Measurements from ENCODE around the gene LRRC14B. TPM values are rescaled to one million over a fixed set of nuclear protein-coding genes. Genes with fewer than 3 reads are reported as not detected.
A peak's percentile ranks its signal among the peaks of the same experiment; 100 is the strongest.

Gene LRRC14B
- total RNA-seq, 2 donors from 2014 or later = 7.7 to 51.0 TPM

- H3K36me3 ChIP-seq = no peaks in the 10 kb centered on the region
- no peak for TF ChIP-seq CTCF (IDR thresholded peaks at IDR 0.05)
- H3K4me3 ChIP-seq = no peak overlapping the region
- H3K4me1 ChIP-seq = peaks cover 0 to 16% of the 10 kb centered on the region in 2 donors
- H3K27me3 ChIP-seq = no peaks in the 10 kb centered on the region
- no peaks in the 10 kb centered on the region for H3K9me3 ChIP-seq
- H3K27ac ChIP-seq = no peak overlapping the region
- no peak for DNase-seq (ENCODE audit: low spot score)
Observed at GRCh38 chr5:184471-184870, 6.8 kb upstream of the LRRC14B start.

GRCh38 chr5:185095-186070 is 5.9 kb upstream of the LRRC14B start:
- H3K4me3 ChIP-seq = no peak overlapping the region
- no peak for DNase-seq (ENCODE audit: low spot score)
- H3K36me3 ChIP-seq = no peaks in the 10 kb centered on the region
- H3K9me3 ChIP-seq = no peaks in the 10 kb centered on the region
- H3K27ac ChIP-seq = no peak overlapping the region
- H3K4me1 ChIP-seq = peaks cover 0 to 24% of the 10 kb centered on the region in 2 donors
- TF ChIP-seq CTCF (IDR thresholded peaks at IDR 0.05) = no peak
- no peaks in the 10 kb centered on the region for H3K27me3 ChIP-seq

GRCh38 chr5:186091-187041 is 4.9 kb upstream of the LRRC14B start:
- Histone ChIP-seq H3K4me1 (peaks cover 0 to 33% of the 10 kb centered on the region in 2 donors), H3K27me3 (no peaks in the 10 kb centered on the region), H3K9me3 (no peaks in the 10 kb centered on the region), H3K36me3 (no peaks in the 10 kb centered on the region), H3K27ac (no peak overlapping the region), H3K4me3 (no peak overlapping the region)
- TF ChIP-seq CTCF (IDR thresholded peaks at IDR 0.05) = no peak
- no peak for DNase-seq (ENCODE audit: low spot score)

- TF ChIP-seq CTCF (IDR thresholded peaks at IDR 0.05) = no peak
- Histone ChIP-seq H3K4me3 (no peak overlapping the region), H3K36me3 (no peaks in the 10 kb centered on the region), H3K9me3 (no peaks in the 10 kb centered on the region), H3K27me3 (no peaks in the 10 kb centered on the region), H3K4me1 (peaks cover 0 to 40% of the 10 kb centered on the region in 2 donors), H3K27ac (no peak overlapping the region)
- DNase-seq (ENCODE audit: low spot score) = no peak
Observed at GRCh38 chr5:187042-187431, 4.3 kb upstream of the LRRC14B start.

GRCh38 chr5:187617-188451 is 3.5 kb upstream of the LRRC14B start:
- no peaks in the 10 kb centered on the region for H3K36me3 ChIP-seq
- H3K27ac ChIP-seq = peak overlapping the region; percentile 93 to 94
- peaks cover 0 to 40% of the 10 kb centered on the region in 2 donors for H3K4me1 ChIP-seq
- no peak for DNase-seq (ENCODE audit: low spot score)
- H3K9me3 ChIP-seq = no peaks in the 10 kb centered on the region
- H3K4me3 ChIP-seq = peak overlapping the region in 1 of 2 donors; percentile 26
- H3K27me3 ChIP-seq = no peaks in the 10 kb centered on the region
- TF ChIP-seq CTCF (IDR thresholded peaks at IDR 0.05) = no peak
